HG02840 (cell line): ENCODE data around the gene TOM1L2.
"Not testable (repeated sequence)": the region's sequence is repeated elsewhere in the genome, so short reads cannot be mapped to it uniquely, and the experiment has no call there.

ENCODE experiments used
- ATAC-seq: cut with Tn5 transposase; IDR thresholded peaks from one replicate; pipeline ENCODE4 v1.9.1; 2021; ENCODE audit warnings: mild to moderate bottlenecking, moderate library complexity, moderate number of reproducible peaks; ENCODE audit not compliant: unreplicated experiment, low FRiP score

The TOM1L2 gene

GRCh38 chr17:17998934-17999333 is 26.7 kb upstream of the TOM1L2 start:
- no peak for ATAC-seq

DNA sequence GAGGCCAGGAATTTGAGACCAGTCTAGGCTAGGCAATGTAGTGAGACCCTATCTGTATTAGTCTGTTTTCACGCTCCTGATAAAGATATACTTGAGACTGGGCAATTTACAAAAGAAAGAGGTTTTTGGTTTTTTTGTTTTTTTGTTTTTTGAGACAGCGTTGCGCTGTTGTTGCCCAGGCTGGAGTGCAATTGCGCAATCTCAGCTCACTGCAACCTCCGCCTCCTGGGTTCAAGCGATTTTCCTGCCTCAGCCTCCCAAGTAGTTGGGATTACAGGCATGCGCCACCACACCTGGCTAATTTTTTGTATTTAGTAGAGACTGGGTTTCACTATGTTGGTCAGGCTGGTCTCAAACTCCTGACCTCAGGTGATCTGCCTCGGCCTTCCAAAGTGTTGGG is 23.7 kb upstream of the TOM1L2 start:
- not testable (repeated sequence) for ATAC-seq

DNA sequence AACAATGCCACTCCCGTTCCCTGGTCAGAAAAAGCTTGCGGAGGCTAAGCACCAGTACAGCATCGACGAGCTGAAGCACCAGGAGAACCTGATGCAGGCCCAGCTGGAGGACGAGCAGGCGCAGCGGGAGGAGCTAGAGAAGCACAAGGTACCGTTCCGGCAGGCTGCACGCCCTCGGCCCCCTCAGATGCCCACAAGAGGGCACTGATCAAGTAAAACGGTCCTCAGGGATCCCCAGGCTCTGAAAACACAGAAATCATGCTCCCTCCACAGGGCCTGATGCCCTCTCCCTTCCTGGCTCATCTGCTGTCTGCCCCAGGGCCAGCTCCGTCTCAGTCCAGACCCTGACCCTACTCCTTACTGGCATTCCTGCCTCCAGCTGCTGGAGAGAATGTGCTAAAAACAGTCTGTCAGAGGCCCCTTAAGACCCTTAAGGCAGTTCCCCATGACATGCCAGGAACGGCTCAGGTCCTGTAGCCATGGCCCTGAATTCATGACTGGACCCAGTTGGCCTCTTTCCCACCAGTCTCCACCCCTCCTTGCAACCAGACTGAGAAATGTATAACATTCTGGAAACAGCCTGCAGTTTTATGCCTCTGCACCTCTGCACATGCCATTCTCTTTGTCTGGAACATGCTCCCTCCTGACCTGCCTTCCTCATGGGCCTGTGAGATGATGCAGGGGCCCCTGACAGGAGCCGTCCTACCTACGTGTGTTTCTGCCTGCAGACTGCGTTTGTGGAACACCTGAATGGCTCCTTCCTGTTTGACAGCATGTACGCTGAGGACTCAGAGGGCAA is 22.3 kb upstream of the TOM1L2 start:
- no peak for ATAC-seq

DNA sequence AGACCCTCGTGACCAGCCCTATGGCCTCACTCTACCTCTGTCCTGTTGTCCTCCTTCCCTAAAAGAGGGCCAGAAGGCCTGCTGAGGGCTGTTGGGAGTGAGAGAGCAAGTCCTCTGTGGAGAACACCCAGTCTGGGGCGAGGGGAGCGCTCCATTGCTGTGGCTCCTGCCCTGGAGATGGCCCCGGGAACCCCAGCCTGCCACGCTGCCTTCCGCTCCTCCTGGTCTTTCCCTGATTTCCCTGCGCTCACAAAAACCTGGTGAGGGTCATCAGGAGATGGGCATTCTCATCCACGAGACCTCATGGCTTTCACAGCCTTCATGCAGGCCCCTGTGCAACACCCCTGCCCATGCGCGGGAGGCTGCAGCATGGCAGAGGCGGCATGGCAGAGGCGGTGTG is 21.7 kb upstream of the TOM1L2 start:
- ATAC-seq, result no peak

- ATAC-seq, result no peak
These were observed 21.2 kb upstream of the TOM1L2 start for GRCh38 chr17:17993366-17993765.

- no peak for ATAC-seq
These were observed 18.1 kb upstream of the TOM1L2 start for GRCh38 chr17:17990282-17990681.

GRCh38 chr17:17989618-17990017 is 17.4 kb upstream of the TOM1L2 start:
- ATAC-seq, result no peak

- ATAC-seq, result no peak
These were observed 16.9 kb upstream of the TOM1L2 start for GRCh38 chr17:17989081-17989480.

DNA sequence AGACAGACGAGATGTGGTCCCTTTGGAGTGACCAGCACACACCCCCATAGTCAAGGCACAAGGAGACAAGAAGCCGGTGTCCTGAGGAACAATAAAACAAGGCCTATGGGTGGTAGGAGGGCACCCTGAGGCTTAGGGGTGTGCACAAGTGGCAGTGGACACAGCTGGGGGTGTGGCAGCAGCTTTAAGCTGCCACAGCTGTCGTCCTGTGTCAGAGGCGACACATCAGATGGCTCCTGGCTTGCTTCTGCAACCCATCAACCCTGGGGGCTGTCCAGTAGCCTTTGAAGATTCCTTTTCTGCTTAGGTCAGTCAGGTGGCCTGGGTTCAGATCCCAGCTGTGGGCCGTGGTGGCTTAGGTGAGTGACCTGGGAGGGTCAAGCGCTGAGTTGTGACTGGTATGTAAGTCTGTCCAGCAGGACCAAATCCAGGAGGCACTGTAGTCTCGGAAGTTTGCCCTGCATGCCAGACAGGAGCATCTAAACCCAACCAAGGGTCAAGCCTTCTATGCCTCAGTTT is 16.3 kb upstream of the TOM1L2 start:
- ATAC-seq, result no peak

GRCh38 chr17:17987901-17988300 is 15.7 kb upstream of the TOM1L2 start:
- no peak for ATAC-seq

DNA sequence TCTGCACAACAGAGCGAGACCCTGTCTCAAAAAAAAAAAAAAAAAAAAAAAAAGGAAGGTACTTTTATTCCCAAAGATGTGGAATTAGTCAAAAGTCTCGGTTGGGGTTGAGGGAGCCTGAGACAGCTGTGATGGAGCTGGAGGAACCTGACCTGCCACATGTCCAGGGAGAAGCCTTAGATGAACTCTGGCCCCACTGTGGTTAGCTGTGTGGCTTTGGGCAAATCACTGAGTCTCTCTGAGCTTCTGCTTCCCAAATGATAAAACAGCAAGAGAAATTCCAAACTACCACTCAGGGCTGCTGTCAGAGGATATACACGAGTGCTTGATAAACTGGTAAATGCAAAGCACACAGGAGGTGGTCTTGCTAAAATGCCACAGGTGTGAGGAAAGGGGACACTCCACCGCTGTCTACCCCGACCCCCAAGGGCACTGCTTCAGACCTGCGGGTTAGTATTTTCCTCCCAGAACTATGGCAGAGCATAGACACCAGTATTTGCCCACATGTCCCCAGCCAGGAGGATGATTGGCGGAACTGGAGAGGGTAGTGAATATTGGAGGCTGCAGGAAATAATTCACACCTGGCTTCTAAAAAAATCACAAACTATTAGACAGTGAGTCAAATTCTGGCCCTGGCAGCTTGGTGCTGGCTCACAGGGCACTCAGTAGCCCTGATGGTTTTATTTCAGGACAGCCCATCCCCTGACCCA is 15.1 kb upstream of the TOM1L2 start:
- no peak for ATAC-seq

- no peak for ATAC-seq
These were observed 13.4 kb upstream of the TOM1L2 start for GRCh38 chr17:17985555-17985954.

GRCh38 chr17:17985153-17985552 is 13.0 kb upstream of the TOM1L2 start:
- no peak for ATAC-seq

- no peak for ATAC-seq
These were observed 11.6 kb upstream of the TOM1L2 start for GRCh38 chr17:17983776-17984175.

- ATAC-seq, result no peak
These were observed 11.2 kb upstream of the TOM1L2 start for GRCh38 chr17:17983376-17983775.

DNA sequence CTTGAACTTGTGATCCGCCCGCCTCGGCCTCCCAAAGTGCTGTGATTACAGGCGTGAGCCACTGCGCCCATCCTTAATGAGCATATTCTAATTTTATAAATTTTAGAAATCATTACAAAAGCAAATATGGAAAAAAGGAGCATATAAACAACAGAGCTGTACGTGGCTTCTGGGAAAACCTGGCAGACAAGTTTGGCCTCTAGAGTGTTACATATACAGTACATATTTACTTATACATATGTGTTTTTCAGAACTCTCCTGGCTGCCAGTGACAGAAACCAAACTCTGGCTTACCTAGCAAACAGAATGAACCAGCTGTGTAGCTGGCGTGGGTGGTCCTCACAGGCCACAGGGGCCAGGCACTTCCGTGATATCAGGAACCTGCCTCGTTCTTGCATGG is 10.6 kb upstream of the TOM1L2 start:
- ATAC-seq, result no peak

DNA sequence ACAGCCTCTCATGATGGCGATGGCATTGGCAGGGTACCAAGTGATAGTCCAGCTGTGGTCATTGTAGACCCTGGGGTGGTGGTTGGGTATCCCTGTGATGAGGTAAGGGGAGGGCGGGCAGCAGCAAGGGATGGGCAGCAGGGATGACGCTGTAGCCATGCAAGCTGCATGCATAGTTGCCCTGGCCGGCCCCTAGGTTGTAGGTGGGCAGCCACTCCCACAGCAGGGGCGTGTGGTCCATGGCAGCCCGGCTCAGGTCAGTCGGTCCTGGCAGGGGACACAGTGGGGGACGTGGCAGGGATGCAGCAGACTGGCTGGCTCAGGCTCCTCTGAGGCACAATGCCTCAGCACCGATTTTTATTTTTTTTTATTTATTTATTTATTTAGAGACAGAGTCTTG is 9.1 kb upstream of the TOM1L2 start:
- ATAC-seq, result no peak

DNA sequence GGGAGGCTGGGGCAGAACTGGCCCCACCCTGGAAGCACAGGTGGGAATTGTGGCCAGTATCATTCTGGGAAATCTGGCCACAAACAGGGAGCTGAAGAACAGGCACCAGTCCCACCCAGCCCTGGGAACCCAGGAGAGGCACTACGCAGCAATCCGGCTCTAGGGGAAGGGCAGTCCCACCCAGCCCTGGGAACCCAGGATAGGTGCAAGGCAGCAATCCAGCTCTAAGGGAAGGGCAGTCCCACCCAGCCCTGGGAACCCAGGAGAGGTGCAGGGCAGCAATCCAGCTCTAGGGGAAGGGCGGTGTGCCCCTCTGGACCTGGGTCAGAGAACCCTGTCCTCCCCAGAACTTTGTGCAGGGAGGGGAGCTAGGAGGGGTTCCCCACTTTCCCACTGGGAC is 7.6 kb upstream of the TOM1L2 start:
- ATAC-seq, result no peak

- no peak for ATAC-seq
These were observed 6.6 kb upstream of the TOM1L2 start for GRCh38 chr17:17978481-17979424.

GRCh38 chr17:17976931-17977570 is 4.9 kb upstream of the TOM1L2 start:
- ATAC-seq, result no peak
